HepG2 (cell line): ENCODE measurements around the gene TEAD1. TPM values are rescaled to one million over a fixed set of nuclear protein-coding genes. Genes with fewer than 3 reads are reported as not detected.
A peak's percentile ranks its signal among the peaks of the same experiment; 100 is the strongest.

Source experiments
- ASH2L ChIP-seq: fragments of 300-600, 200-600 bp; sonication (generic); IDR thresholded peaks from 2 replicates; pipeline ENCODE4 v1.7.0; 2017; ENCODE audit warnings: low read depth, mild to moderate bottlenecking, moderate library complexity, mixed read lengths, low read length; ENCODE audit not compliant: insufficient read length
- CBX5 ChIP-seq: sonication (generic); formaldehyde crosslinking; IDR thresholded peaks from 2 replicates; pipeline ENCODE4 v1.4.0; 2020; ENCODE audit warnings: missing genetic modification reagents, borderline replicate concordance
- DMAP1 ChIP-seq: IDR thresholded peaks from 2 replicates; pipeline ENCODE4 v1.6.1; 2016
- FOSL2 ChIP-seq: sonication (generic); formaldehyde crosslinking; IDR thresholded peaks from 2 replicates; pipeline ENCODE4 v1.4.0; 2020; ENCODE audit warnings: missing genetic modification reagents
- FOXA3 ChIP-seq: IDR thresholded peaks from 2 replicates; pipeline ENCODE4 v1.6.1; 2016; ENCODE audit warnings: missing genetic modification reagents, missing compliant biosample characterization
- HNRNPL ChIP-seq: fragments of 200-400 bp; formaldehyde crosslinking; IDR thresholded peaks from 2 replicates; pipeline ENCODE4 v1.6.1; 2017; ENCODE audit warnings: mild to moderate bottlenecking, low read depth, low read length
- HOXA9 ChIP-seq: sonication (generic); formaldehyde crosslinking; IDR thresholded peaks from 2 replicates; pipeline ENCODE4 v1.8.1; 2022; ENCODE audit warnings: missing genetic modification reagents, mild to moderate bottlenecking, moderate library complexity, borderline replicate concordance
- JUNB ChIP-seq: sonication (generic); formaldehyde crosslinking; IDR thresholded peaks from 2 replicates; pipeline ENCODE4 v1.8.0; 2022; ENCODE audit warnings: missing genetic modification reagents, mild to moderate bottlenecking, borderline replicate concordance
- MYC ChIP-seq: sonication (generic); formaldehyde crosslinking; IDR thresholded peaks from 2 replicates; pipeline ENCODE4 v1.9.0; 2021; ENCODE audit warnings: missing genetic modification reagents, borderline replicate concordance
- NKX3-1 ChIP-seq: sonication (generic); formaldehyde crosslinking; IDR thresholded peaks from 2 replicates; pipeline ENCODE4 v1.5.0; 2020; ENCODE audit warnings: missing genetic modification reagents
- NONO ChIP-seq, 2 experiments: fragments of 450-650 bp in 1 of 2; sonication (generic) in 1 of 2; formaldehyde crosslinking in 1 of 2; IDR thresholded peaks in 1 of 2; conservative IDR thresholded peaks in 1 of 2; 2 replicates each; pipeline versions ENCODE4 v1.6.1 to v1.8.0; 2017 to 2022; ENCODE audit warnings: mild to moderate bottlenecking in 1 of 2, missing genetic modification reagents in 1 of 2, moderate library complexity in 1 of 2
- PAF1 ChIP-seq: IDR thresholded peaks from 2 replicates; pipeline ENCODE4 v1.6.1; 2016; ENCODE audit warnings: missing genetic modification reagents, missing compliant biosample characterization
- RNF219 ChIP-seq: sonication (generic); formaldehyde crosslinking; IDR thresholded peaks from 2 replicates; pipeline ENCODE4 v1.5.0; 2020; ENCODE audit warnings: mild to moderate bottlenecking, missing genetic modification reagents
- SMARCC2 ChIP-seq: fragments of 450-650 bp; IDR thresholded peaks from 2 replicates; pipeline ENCODE4 v1.6.1; 2017; ENCODE audit warnings: antibody characterized with exemption, mild to moderate bottlenecking
- ZNF205 ChIP-seq: IDR thresholded peaks from 2 replicates; pipeline ENCODE4 v1.6.1; 2018; ENCODE audit warnings: missing biosample characterization, missing genetic modification reagents
- ZNF264 ChIP-seq: sonication (generic); formaldehyde crosslinking; IDR thresholded peaks from 2 replicates; pipeline ENCODE4 v1.4.0; 2020; ENCODE audit warnings: missing genetic modification reagents
- ZNF513 ChIP-seq: sonication (generic); formaldehyde crosslinking; conservative IDR thresholded peaks from 2 replicates; pipeline ENCODE4 v1.5.0; 2020; ENCODE audit warnings: missing genetic modification reagents
- polyA plus RNA-seq, 8 experiments: library from polyadenylated mRNA; depleted of rRNA in 3 of 8; stranded (reverse) in 7 of 8; unstranded in 1 of 8; fragments of >200 nt; fragmentation: Illumina TruSeq in 4 of 8; extraction: Trizol in 4 of 8; gene quantifications; 2 replicates each; pipeline versions ENCODE4 v1.2.1 to v1.2.3, GENCODE V29; 2011 to 2016; ENCODE audit warnings: low read depth in 4 of 8, missing spikeins in 1 of 8, mixed read lengths in 1 of 8; ENCODE audit not compliant: insufficient read depth in 1 of 8
- total RNA-seq, 5 experiments: library from RNA; depleted of rRNA; stranded (reverse); fragments of >200 nt; fragmentation: Illumina TruSeq; extraction: Trizol; gene quantifications; 2 replicates each; pipeline ENCODE4 v1.2.3, GENCODE V29; 2016; ENCODE audit warnings: low read depth in 1 of 5
- TF ChIP-seq, protein P1 (sequence below): sonication (generic); formaldehyde crosslinking; IDR thresholded peaks from 2 replicates; pipeline ENCODE4 v1.4.0; 2020; ENCODE audit warnings: missing genetic modification reagents
- TF ChIP-seq, protein P2 (sequence below): IDR thresholded peaks from 2 replicates; pipeline ENCODE4 v1.6.1; 2012; ENCODE audit warnings: low read depth, low read length, improper control_type of control experiment
- TF ChIP-seq, protein P3 (sequence below), 2 experiments: fragments of 450-650 bp in 1 of 2; sonication (generic) in 1 of 2; formaldehyde crosslinking; IDR thresholded peaks; 2 replicates each; pipeline versions ENCODE4 v1.5.0 to v1.8.0; 2020 to 2022; ENCODE audit warnings: mild to moderate bottlenecking in 1 of 2, missing genetic modification reagents in 1 of 2
- TF ChIP-seq, protein P4 (sequence below): sonication (generic); formaldehyde crosslinking; IDR thresholded peaks from 2 replicates; pipeline ENCODE4 v1.4.0; 2020; ENCODE audit warnings: mild to moderate bottlenecking, missing genetic modification reagents

Gene TEAD1
- total and polyA plus RNA-seq, 2 of the 13 experiments (the other 11 are each of a cell fraction or from before 2014, with no cell fraction given), result 20.1 to 30.5 TPM

DNA sequence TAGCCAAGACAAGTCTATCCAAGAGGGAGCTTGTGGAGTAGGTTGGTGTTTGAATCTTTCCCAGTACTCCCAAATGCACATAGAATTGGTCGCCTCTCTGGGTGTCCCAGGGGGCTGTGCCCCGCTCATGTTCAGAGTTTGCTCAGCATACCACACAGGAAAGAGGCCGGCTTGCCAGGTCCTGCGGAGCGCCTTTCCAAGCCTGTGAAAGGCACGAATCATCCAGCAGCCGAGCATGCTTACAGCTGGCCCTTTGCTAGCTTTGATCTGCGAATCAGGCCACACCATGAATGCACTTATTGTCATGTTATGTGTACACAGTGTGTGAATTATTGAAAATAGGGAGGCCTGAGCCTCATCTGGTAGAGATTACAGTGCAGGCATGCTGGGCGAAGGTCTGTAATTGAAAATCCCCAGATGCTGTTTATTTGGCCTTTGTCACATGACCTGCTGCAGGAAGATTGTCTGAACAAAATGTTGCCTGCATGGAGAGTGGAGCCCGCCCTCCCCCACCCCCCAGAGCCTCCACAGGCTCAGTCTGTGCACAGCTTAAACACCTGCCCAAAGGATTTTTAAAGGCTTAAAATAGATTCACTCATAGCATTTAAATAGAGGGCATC is 171.6 kb downstream of the TEAD1 start (continued):
- TF ChIP-seq RNF219 (CRISPR knock-in tag) (no peak), ASH2L (peak; percentile 74), MYC (peak; percentile 89), DMAP1 (peak; percentile 82; the same call in 1 of the 2 replicates), ZNF205 (CRISPR knock-in tag) (no peak; the same call in 1 of the 2 replicates), HOXA9 (no peak), ZNF513 (no peak), PAF1 (CRISPR knock-in tag) (no peak), HNRNPL (0 out of 2 replicates have a peak, but pooled peaks have one; percentile 46), CBX5 (CRISPR knock-in tag) (peak; percentile 72; the same call in 1 of the 2 replicates), FOSL2 (peak; percentile 80), SMARCC2 (no peak), JUNB (no peak), NKX3-1 (CRISPR knock-in tag) (peak; percentile 66), FOXA3 (peak; percentile 95), NONO (IDR thresholded peaks at IDR 0.05) (no peak), NONO (CRISPR knock-in tag; conservative IDR thresholded peaks at IDR 0.05) (no peak; the same call in none of the 2 replicates), ZNF264 (CRISPR knock-in tag) (peak; percentile 97)
- TF ChIP-seq, protein P1, sequence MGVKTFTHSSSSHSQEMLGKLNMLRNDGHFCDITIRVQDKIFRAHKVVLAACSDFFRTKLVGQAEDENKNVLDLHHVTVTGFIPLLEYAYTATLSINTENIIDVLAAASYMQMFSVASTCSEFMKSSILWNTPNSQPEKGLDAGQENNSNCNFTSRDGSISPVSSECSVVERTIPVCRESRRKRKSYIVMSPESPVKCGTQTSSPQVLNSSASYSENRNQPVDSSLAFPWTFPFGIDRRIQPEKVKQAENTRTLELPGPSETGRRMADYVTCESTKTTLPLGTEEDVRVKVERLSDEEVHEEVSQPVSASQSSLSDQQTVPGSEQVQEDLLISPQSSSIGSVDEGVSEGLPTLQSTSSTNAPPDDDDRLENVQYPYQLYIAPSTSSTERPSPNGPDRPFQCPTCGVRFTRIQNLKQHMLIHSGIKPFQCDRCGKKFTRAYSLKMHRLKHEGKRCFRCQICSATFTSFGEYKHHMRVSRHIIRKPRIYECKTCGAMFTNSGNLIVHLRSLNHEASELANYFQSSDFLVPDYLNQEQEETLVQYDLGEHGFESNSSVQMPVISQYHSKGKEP (CRISPR knock-in tag), result 0 out of 2 replicates have a peak, but pooled peaks have one; percentile 14
- TF ChIP-seq, protein P2, sequence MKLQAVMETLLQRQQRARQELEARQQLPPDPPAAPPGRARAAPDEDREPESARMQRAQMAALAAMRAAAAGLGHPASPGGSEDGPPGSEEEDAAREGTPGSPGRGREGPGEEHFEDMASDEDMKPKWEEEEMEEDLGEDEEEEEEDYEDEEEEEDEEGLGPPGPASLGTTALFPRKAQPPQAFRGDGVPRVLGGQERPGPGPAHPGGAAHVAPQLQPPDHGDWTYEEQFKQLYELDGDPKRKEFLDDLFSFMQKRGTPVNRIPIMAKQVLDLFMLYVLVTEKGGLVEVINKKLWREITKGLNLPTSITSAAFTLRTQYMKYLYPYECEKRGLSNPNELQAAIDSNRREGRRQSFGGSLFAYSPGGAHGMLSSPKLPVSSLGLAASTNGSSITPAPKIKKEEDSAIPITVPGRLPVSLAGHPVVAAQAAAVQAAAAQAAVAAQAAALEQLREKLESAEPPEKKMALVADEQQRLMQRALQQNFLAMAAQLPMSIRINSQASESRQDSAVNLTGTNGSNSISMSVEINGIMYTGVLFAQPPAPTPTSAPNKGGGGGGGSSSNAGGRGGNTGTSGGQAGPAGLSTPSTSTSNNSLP, result peak; percentile 99
- TF ChIP-seq, protein P3, sequence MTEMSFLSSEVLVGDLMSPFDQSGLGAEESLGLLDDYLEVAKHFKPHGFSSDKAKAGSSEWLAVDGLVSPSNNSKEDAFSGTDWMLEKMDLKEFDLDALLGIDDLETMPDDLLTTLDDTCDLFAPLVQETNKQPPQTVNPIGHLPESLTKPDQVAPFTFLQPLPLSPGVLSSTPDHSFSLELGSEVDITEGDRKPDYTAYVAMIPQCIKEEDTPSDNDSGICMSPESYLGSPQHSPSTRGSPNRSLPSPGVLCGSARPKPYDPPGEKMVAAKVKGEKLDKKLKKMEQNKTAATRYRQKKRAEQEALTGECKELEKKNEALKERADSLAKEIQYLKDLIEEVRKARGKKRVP (CRISPR knock-in tag; IDR thresholded peaks at IDR 0.05), result peak in 1 of 2 experiments; percentile 40; a peak in 1 of 4 replicates
- TF ChIP-seq, protein P4, sequence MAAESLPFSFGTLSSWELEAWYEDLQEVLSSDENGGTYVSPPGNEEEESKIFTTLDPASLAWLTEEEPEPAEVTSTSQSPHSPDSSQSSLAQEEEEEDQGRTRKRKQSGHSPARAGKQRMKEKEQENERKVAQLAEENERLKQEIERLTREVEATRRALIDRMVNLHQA (CRISPR knock-in tag), result no peak
